PC-3 (cell line): ENCODE measurements around the gene ANK3.

ENCODE experiments used
- EZH2 ChIP-seq: fragments of 300-600 bp; sonication (generic); IDR thresholded peaks from one replicate; pipeline ENCODE4 v1.6.1; 2017; ENCODE audit warnings: antibody characterized with exemption, mild to moderate bottlenecking, low read length; ENCODE audit not compliant: unreplicated experiment
- EZH2phosphoT487 ChIP-seq: fragments of 300-600 bp; sonication (generic); IDR thresholded peaks from 2 replicates; pipeline ENCODE4 v1.6.1; 2018; ENCODE audit warnings: mild to moderate bottlenecking, antibody characterized with exemption, low read length, borderline replicate concordance
- TF ChIP-seq, protein P1 (sequence below): fragments of 300-600 bp; sonication (generic); conservative IDR thresholded peaks from 2 replicates; pipeline ENCODE4 v1.5.1; 2017; ENCODE audit warnings: antibody characterized with exemption, low read depth, mild to moderate bottlenecking, low read length

DNA sequence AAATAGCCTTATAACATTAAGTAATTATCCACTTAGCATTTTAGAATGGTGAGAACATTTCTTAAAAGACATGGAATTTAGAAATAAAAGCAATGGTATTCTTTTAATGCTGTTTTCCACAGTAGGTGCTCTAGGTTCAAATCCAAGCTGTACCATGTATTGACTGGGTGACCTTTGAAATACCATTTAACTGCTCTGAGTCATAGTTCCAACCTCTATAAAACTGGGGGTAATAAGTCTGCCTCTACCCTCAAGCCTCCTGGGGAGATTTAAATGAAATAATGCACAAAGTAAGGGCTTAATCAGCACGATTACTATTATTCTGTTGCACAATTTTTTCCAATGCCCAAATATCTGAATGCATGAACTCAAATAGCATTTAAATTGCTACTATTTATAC, 246.9 kb downstream of the ANK3 start:
- TF ChIP-seq, protein P1, sequence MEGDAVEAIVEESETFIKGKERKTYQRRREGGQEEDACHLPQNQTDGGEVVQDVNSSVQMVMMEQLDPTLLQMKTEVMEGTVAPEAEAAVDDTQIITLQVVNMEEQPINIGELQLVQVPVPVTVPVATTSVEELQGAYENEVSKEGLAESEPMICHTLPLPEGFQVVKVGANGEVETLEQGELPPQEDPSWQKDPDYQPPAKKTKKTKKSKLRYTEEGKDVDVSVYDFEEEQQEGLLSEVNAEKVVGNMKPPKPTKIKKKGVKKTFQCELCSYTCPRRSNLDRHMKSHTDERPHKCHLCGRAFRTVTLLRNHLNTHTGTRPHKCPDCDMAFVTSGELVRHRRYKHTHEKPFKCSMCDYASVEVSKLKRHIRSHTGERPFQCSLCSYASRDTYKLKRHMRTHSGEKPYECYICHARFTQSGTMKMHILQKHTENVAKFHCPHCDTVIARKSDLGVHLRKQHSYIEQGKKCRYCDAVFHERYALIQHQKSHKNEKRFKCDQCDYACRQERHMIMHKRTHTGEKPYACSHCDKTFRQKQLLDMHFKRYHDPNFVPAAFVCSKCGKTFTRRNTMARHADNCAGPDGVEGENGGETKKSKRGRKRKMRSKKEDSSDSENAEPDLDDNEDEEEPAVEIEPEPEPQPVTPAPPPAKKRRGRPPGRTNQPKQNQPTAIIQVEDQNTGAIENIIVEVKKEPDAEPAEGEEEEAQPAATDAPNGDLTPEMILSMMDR: no peak
- TF ChIP-seq EZH2: no peak
- no peak for TF ChIP-seq EZH2phosphoT487
